Measurements from ENCODE around the gene EIPR1.

Gene EIPR1

GRCh38 chr2:3241971-3242746 is 135.5 kb downstream of the EIPR1 start:
- no peak overlapping the region for H3K4me3 ChIP-seq (ENCODE audit: low read length)
- DNase-seq (ENCODE audit: low read depth), result no peak
- no peak for TF ChIP-seq CTCF (conservative IDR thresholded peaks at IDR 0.05; ENCODE audit: low read length)

GRCh38 chr2:3238951-3239841 is 138.4 kb downstream of the EIPR1 start:
- TF ChIP-seq CTCF (conservative IDR thresholded peaks at IDR 0.05; ENCODE audit: low read length), result no peak
- H3K4me3 ChIP-seq (ENCODE audit: low read length), result no peak overlapping the region
- no peak for DNase-seq (ENCODE audit: low read depth)

- no peak for TF ChIP-seq CTCF (conservative IDR thresholded peaks at IDR 0.05; ENCODE audit: low read length)
- DNase-seq (ENCODE audit: low read depth), result no peak
- H3K4me3 ChIP-seq (ENCODE audit: low read length), result no peak overlapping the region
Measured at GRCh38 chr2:3236300-3237045, 141.1 kb downstream of the EIPR1 start.

GRCh38 chr2:3233877-3234276 is 143.7 kb downstream of the EIPR1 start:
- TF ChIP-seq CTCF (conservative IDR thresholded peaks at IDR 0.05; ENCODE audit: low read length), result no peak
- H3K4me3 ChIP-seq (ENCODE audit: low read length), result no peak overlapping the region
- no peak for DNase-seq (ENCODE audit: low read depth)

GRCh38 chr2:3229221-3229620 is 148.4 kb downstream of the EIPR1 start:
- no peak overlapping the region for H3K4me3 ChIP-seq (ENCODE audit: low read length)
- no peak for TF ChIP-seq CTCF (conservative IDR thresholded peaks at IDR 0.05; ENCODE audit: low read length)
- peak; percentile 52 for DNase-seq (ENCODE audit: low read depth)

GRCh38 chr2:3224681-3225080 is 152.9 kb downstream of the EIPR1 start:
- no peak for DNase-seq (ENCODE audit: low read depth)
- H3K4me3 ChIP-seq (ENCODE audit: low read length), result no peak overlapping the region
- no peak for TF ChIP-seq CTCF (conservative IDR thresholded peaks at IDR 0.05; ENCODE audit: low read length)
